PC-3 (cell line): ENCODE results near the gene SRRM5. TPM values are rescaled to one million over a fixed set of nuclear protein-coding genes. Genes with fewer than 3 reads are reported as not detected.
"Not testable (repeated sequence)": the region's sequence is repeated elsewhere in the genome, so short reads cannot be mapped to it uniquely, and the experiment has no call there.

Experiments used
- ATAC-seq: fragments of 200-7000 bp; cut with Tn5 transposase; 2 replicates; pipeline ENCODE4 v1.9.1; 2020; ENCODE audit warnings: mild to moderate bottlenecking, moderate library complexity
- BruUV-seq: library from RNA; stranded (reverse); fragments of 400-500 nt; replicated peaks from 2 replicates; lab custom pipeline; 2021; lab: Mats Ljungman, UMichigan
- CTCF ChIA-PET: fragments of 300-600 bp; sonication (Branson Sonifier 250); formaldehyde crosslinking; loops from one replicate; lab custom pipeline; 2022; ENCODE audit warnings: antibody characterized with exemption; lab: Charles Lee
- POLR2A ChIA-PET: fragments of 300-600 bp; sonication (Branson Sonifier 250); formaldehyde crosslinking; loops from one replicate; lab custom pipeline; 2022; ENCODE audit warnings: antibody characterized with exemption; ENCODE audit not compliant: unreplicated experiment; lab: Charles Lee
- DNase-seq: peaks from one replicate; pipeline ENCODE4 v3.0.0-alpha.2; 2015
- H2AFZ ChIP-seq: fragments of 300-600 bp; sonication (generic); 2 replicates; pipeline ENCODE4 v1.6.0; 2016; ENCODE audit warnings: antibody characterized with exemption, low read length
- H3F3A ChIP-seq: fragments of 300-600 bp; sonication (generic); one replicate; pipeline ENCODE4 v1.6.0; 2017; ENCODE audit warnings: antibody characterized with exemption, low read length, control low read depth, mild to moderate bottlenecking; ENCODE audit not compliant: unreplicated experiment
- H3K27ac ChIP-seq: fragments of 300-600 bp; sonication (generic); 2 replicates; pipeline ENCODE4 v1.5.1; 2016; ENCODE audit warnings: mild to moderate bottlenecking, low read length
- H3K27me3 ChIP-seq: fragments of 300-600 bp; sonication (generic); 2 replicates; pipeline ENCODE4 v1.6.1; 2016; ENCODE audit warnings: low read length, mixed read lengths
- H3K36me3 ChIP-seq: fragments of 300-600 bp; sonication (generic); 2 replicates; pipeline ENCODE4 v1.6.1; 2016; ENCODE audit warnings: low read depth, mixed run types, low read length, mixed read lengths
- H3K4me1 ChIP-seq: fragments of 300-600 bp; sonication (generic); 2 replicates; pipeline ENCODE4 v1.5.1; 2016; ENCODE audit warnings: low read length; ENCODE audit not compliant: insufficient read depth
- H3K4me2 ChIP-seq: fragments of 300-600 bp; sonication (generic); 2 replicates; pipeline ENCODE4 v1.6.0; 2016; ENCODE audit warnings: low read length
- H3K4me3 ChIP-seq: fragments of 300-600 bp; sonication (generic); 2 replicates; pipeline ENCODE4 v1.5.1; 2016; ENCODE audit warnings: mild to moderate bottlenecking, low read length, mixed read lengths
- H3K79me2 ChIP-seq: fragments of 300-600 bp; sonication (generic); 2 replicates; pipeline ENCODE4 v1.6.1; 2017; ENCODE audit warnings: low read length, mixed read lengths
- H3K9ac ChIP-seq: fragments of 300-600 bp; sonication (generic); 2 replicates; pipeline ENCODE4 v1.6.0; 2016; ENCODE audit warnings: mild to moderate bottlenecking, low read length
- H3K9me2 ChIP-seq: fragments of 300-600 bp; sonication (generic); replicated peaks from 2 replicates; pipeline ENCODE4 v1.6.1; 2016; ENCODE audit warnings: mixed run types, low read length, mixed read lengths
- H3K9me3 ChIP-seq: fragments of 300-600 bp; sonication (generic); 2 replicates; pipeline ENCODE4 v1.6.1; 2016; ENCODE audit warnings: low read length, mixed read lengths
- H4K20me1 ChIP-seq: fragments of 300-600 bp; sonication (generic); 2 replicates; pipeline ENCODE4 v1.6.1; 2016; ENCODE audit warnings: low read length, mixed read lengths
- CTCF ChIP-seq: fragments of 300-600 bp; sonication (generic); conservative IDR thresholded peaks from 2 replicates; pipeline ENCODE4 v1.5.1; 2017; ENCODE audit warnings: antibody characterized with exemption, low read depth, mild to moderate bottlenecking, low read length
- EZH2 ChIP-seq: fragments of 300-600 bp; sonication (generic); IDR thresholded peaks from one replicate; pipeline ENCODE4 v1.6.1; 2017; ENCODE audit warnings: antibody characterized with exemption, mild to moderate bottlenecking, low read length; ENCODE audit not compliant: unreplicated experiment
- EZH2phosphoT487 ChIP-seq: fragments of 300-600 bp; sonication (generic); IDR thresholded peaks from 2 replicates; pipeline ENCODE4 v1.6.1; 2018; ENCODE audit warnings: mild to moderate bottlenecking, antibody characterized with exemption, low read length, borderline replicate concordance
- intact Hi-C: fragments of 100-400 bp; cut with micrococcal nuclease; formaldehyde crosslinking; loops from 2 replicates; pipeline ENCODE4 v1.9.0; 2023
- total RNA-seq: library from RNA; depleted of rRNA; stranded (reverse); fragments of >200 nt; gene quantifications from 2 replicates; pipeline ENCODE4 v1.2.3, GENCODE V29; 2014

The SRRM5 gene
- total RNA-seq, 1 experiment from 2014 or later = 0.11 TPM

GRCh38 chr19:43582495-43582894, 29.4 kb upstream of the SRRM5 start:
- TF ChIP-seq CTCF (no peak), EZH2phosphoT487 (no peak), EZH2 (no peak)
- Histone ChIP-seq H3K4me3 (no peak overlapping the region), H3K27me3 (no peaks in the 10 kb centered on the region), H3K36me3 (no peaks in the 10 kb centered on the region), H3K9ac (no peak overlapping the region), H3K4me1 (no peaks in the 10 kb centered on the region), H2AFZ (no peak overlapping the region), H3K4me2 (no peak overlapping the region), H3K9me3 (no peaks in the 10 kb centered on the region), H3K27ac (no peak overlapping the region), H3K9me2 (no peaks in the 10 kb centered on the region), H3K79me2 (no peaks in the 10 kb centered on the region), H4K20me1 (no peaks in the 10 kb centered on the region), H3F3A (no peaks in the 10 kb centered on the region)
- no peak for DNase-seq
- intact Hi-C loops = no loop called here
- ChIA-PET POLR2A (no interaction called here), CTCF (no interaction called here)
- no TSS peak for BruUV-seq
- no peak for ATAC-seq

- DNase-seq = no peak
- BruUV-seq = no TSS peak
- Histone ChIP-seq H3K4me2 (no peak overlapping the region), H3K27ac (no peak overlapping the region), H3K9me3 (no peaks in the 10 kb centered on the region), H3K79me2 (no peaks in the 10 kb centered on the region), H2AFZ (no peak overlapping the region), H3K4me3 (no peak overlapping the region), H3F3A (no peaks in the 10 kb centered on the region), H3K27me3 (no peaks in the 10 kb centered on the region), H3K36me3 (no peaks in the 10 kb centered on the region), H3K4me1 (no peaks in the 10 kb centered on the region), H4K20me1 (no peaks in the 10 kb centered on the region), H3K9ac (no peak overlapping the region), H3K9me2 (no peaks in the 10 kb centered on the region)
- ATAC-seq = no peak
- no peak for TF ChIP-seq EZH2
- TF ChIP-seq CTCF = no peak
- TF ChIP-seq EZH2phosphoT487 = no peak
- ChIA-PET POLR2A (no interaction called here), CTCF (no interaction called here)
- intact Hi-C loops = no loop called here
Measured at GRCh38 chr19:43584484-43584883, 27.4 kb upstream of the SRRM5 start.

GRCh38 chr19:43586346-43586745, 25.5 kb upstream of the SRRM5 start:
- DNase-seq (no peak), ATAC-seq (no peak)
- no peaks in the 10 kb centered on the region for H3K27me3 ChIP-seq
- no peaks in the 10 kb centered on the region for H4K20me1 ChIP-seq
- no peak overlapping the region for H3K4me2 ChIP-seq
- H3K4me1 ChIP-seq = no peaks in the 10 kb centered on the region
- H3K9me3 ChIP-seq = no peaks in the 10 kb centered on the region
- no peaks in the 10 kb centered on the region for H3K36me3 ChIP-seq
- no peak overlapping the region for H3K4me3 ChIP-seq
- no TSS peak for BruUV-seq
- H3K9ac ChIP-seq = no peak overlapping the region
- POLR2A ChIA-PET = no interaction called here
- H3K79me2 ChIP-seq = no peaks in the 10 kb centered on the region
- CTCF ChIA-PET = no interaction called here
- no peak overlapping the region for H2AFZ ChIP-seq
- no peak for TF ChIP-seq EZH2phosphoT487
- TF ChIP-seq EZH2 = no peak
- no peak for TF ChIP-seq CTCF
- no peaks in the 10 kb centered on the region for H3K9me2 ChIP-seq
- no peak overlapping the region for H3K27ac ChIP-seq
- H3F3A ChIP-seq = no peaks in the 10 kb centered on the region
- intact Hi-C loops = no loop called here

- H3K9ac ChIP-seq, H3K4me3 ChIP-seq, H3F3A ChIP-seq, CTCF ChIA-PET, H3K4me2 ChIP-seq, H3K79me2 ChIP-seq, intact Hi-C loops, H3K4me1 ChIP-seq, DNase-seq, H3K27ac ChIP-seq, BruUV-seq, H3K36me3 ChIP-seq, H3K9me3 ChIP-seq, H3K27me3 ChIP-seq, POLR2A ChIA-PET, ATAC-seq, H3K9me2 ChIP-seq, H4K20me1 ChIP-seq, H2AFZ ChIP-seq: not testable (repeated sequence)
Measured at GRCh38 chr19:43587029-43587428, 24.9 kb upstream of the SRRM5 start.
